Measurements from ENCODE around the gene LCE7A.

Gene LCE7A

GRCh38 chr1:152855661-152856060, 4.1 kb upstream of the LCE7A start (continued):
- TF ChIP-seq PRDM10 (tag by site-specific recombination; IDR thresholded peaks at IDR 0.05), result no peak

GRCh38 chr1:152858062-152858461, 1.7 kb upstream of the LCE7A start:
- Histone ChIP-seq H3K9me3 (ENCODE audit: control insufficient read depth, insufficient read depth, low read depth, low read length) (no peaks in the 10 kb centered on the region), H3K4me1 (ENCODE audit: control insufficient read depth, insufficient read depth, low read length) (no peaks in the 10 kb centered on the region), H3K36me3 (ENCODE audit: control insufficient read depth in 2 of 2, insufficient read depth in 1 of 2, low read length in 2 of 2) (no peaks in the 10 kb centered on the region), H3K27ac (ENCODE audit: extremely low read depth, low read depth, low read length) (no peak overlapping the region), H3K4me3 (ENCODE audit: low read depth, low read length) (no peak overlapping the region)
- POLR2A ChIA-PET, result no interaction called here
- CTCF ChIA-PET, result interaction anchor here (3.2 kb wide), 1 partner anchor 12 kb away, joined by 17 read pairs; no protein-coding TSS in a partner anchor
- TF ChIP-seq ZNF426 (tag by site-specific recombination; IDR thresholded peaks at IDR 0.05) (no peak), KLF7 (tag by site-specific recombination; IDR thresholded peaks at IDR 0.05; ENCODE audit: borderline replicate concordance) (no peak), ZSCAN18 (tag by site-specific recombination; IDR thresholded peaks at IDR 0.05) (no peak), ZNF670 (tag by site-specific recombination; IDR thresholded peaks at IDR 0.05; ENCODE audit: low read depth) (no peak), ZNF791 (tag by site-specific recombination; IDR thresholded peaks at IDR 0.05) (no peak), ZNF514 (tag by site-specific recombination; IDR thresholded peaks at IDR 0.05) (no peak), ZNF16 (tag by site-specific recombination; IDR thresholded peaks at IDR 0.05; ENCODE audit: low read depth) (no peak), KLF16 (tag by site-specific recombination; IDR thresholded peaks at IDR 0.05) (no peak), ELK4 (IDR thresholded peaks at IDR 0.05; ENCODE audit: borderline replicate concordance, low read depth, low read length) (no peak)

GRCh38 chr1:152860129-152860528, 333 bp downstream of the LCE7A start:
- Histone ChIP-seq H3K4me3 (ENCODE audit: low read depth, low read length) (no peak overlapping the region), H3K9me3 (ENCODE audit: control insufficient read depth, insufficient read depth, low read depth, low read length) (no peaks in the 10 kb centered on the region), H3K27ac (ENCODE audit: extremely low read depth, low read depth, low read length) (no peak overlapping the region), H3K36me3 (ENCODE audit: control insufficient read depth in 2 of 2, insufficient read depth in 1 of 2, low read length in 2 of 2) (no peaks in the 10 kb centered on the region), H3K4me1 (ENCODE audit: control insufficient read depth, insufficient read depth, low read length) (no peaks in the 10 kb centered on the region)
- POLR2A ChIA-PET, result no interaction called here
- CTCF ChIA-PET, result interaction anchor here (0.6 to 1.4 kb wide), 3 partner anchors 10 to 80 kb away, joined by 3 to 7 read pairs (median 4); partner anchors contain the start of gene SMCP
- TF ChIP-seq ZNF580 (tag by site-specific recombination; IDR thresholded peaks at IDR 0.05) (no peak), ATF2 (tag by site-specific recombination; IDR thresholded peaks at IDR 0.05; ENCODE audit: low read depth) (peak; percentile 49; the same call in 1 of the 2 replicates), ZSCAN4 (tag by site-specific recombination; IDR thresholded peaks at IDR 0.05) (no peak), PRDM1 (tag by site-specific recombination; IDR thresholded peaks at IDR 0.05) (no peak)
